GM18951 (cell line): ENCODE results near the gene SLC13A5.
A peak's percentile ranks its signal among the peaks of the same experiment; 100 is the strongest.
"Not testable (repeated sequence)": the region's sequence is repeated elsewhere in the genome, so short reads cannot be mapped to it uniquely, and the experiment has no call there.

Experiments
- POLR2A ChIP-seq: IDR thresholded peaks from 4 replicates; pipeline ENCODE4 v1.6.1; 2011; ENCODE audit warnings: mild to moderate bottlenecking; ENCODE audit not compliant: insufficient read length, insufficient read depth; ENCODE audit errors: extremely low read depth
- in situ Hi-C: fragments of 300-500 bp; cut with MboI; formaldehyde crosslinking; loops from one replicate; pipeline ENCODE4 v1.12.0; 2022; ENCODE audit warnings: low sequenced_read_pairs, mixed read lengths, inconsistent platforms; ENCODE audit not compliant: unreplicated experiment

SLC13A5 gene

GRCh38 chr17:6713130-6713917 is at the start of gene SLC13A5:
Gene SLC13A5 (minus strand): TSS chr17:6713369. CDS start chr17:6713333, 36 bp downstream.
- TF ChIP-seq POLR2A = no peak
- in situ Hi-C loops = no loop called here

GRCh38 chr17:6761779-6762178 is 48.6 kb upstream of the SLC13A5 start:
- in situ Hi-C loops = no loop called here
- TF ChIP-seq POLR2A = no peak

- TF ChIP-seq POLR2A = no peak
- in situ Hi-C loops = no loop called here
These were observed 44.6 kb upstream of the SLC13A5 start for GRCh38 chr17:6757747-6758146.

GRCh38 chr17:6756425-6757031 is 43.4 kb upstream of the SLC13A5 start:
- in situ Hi-C loops = no loop called here
- TF ChIP-seq POLR2A = peak; percentile 13

GRCh38 chr17:6755731-6756184 is 42.6 kb upstream of the SLC13A5 start, which contains the start of gene XAF1:
Gene XAF1 (plus strand): TSS chr17:6756046. CDS start chr17:6756079, 33 bp downstream.
- TF ChIP-seq POLR2A = peak; percentile 69
- in situ Hi-C loops = no loop called here

- no peak for TF ChIP-seq POLR2A
- in situ Hi-C loops = no loop called here
These were observed 42.1 kb upstream of the SLC13A5 start for GRCh38 chr17:6755281-6755680.

GRCh38 chr17:6753546-6753945 is 40.4 kb upstream of the SLC13A5 start:
- no peak for TF ChIP-seq POLR2A
- in situ Hi-C loops = no loop called here

GRCh38 chr17:6753006-6753445 is 39.9 kb upstream of the SLC13A5 start:
- no peak for TF ChIP-seq POLR2A
- in situ Hi-C loops = no loop called here

- TF ChIP-seq POLR2A = no peak
- in situ Hi-C loops = no loop called here
These were observed 39.1 kb upstream of the SLC13A5 start for GRCh38 chr17:6752068-6752909.

- TF ChIP-seq POLR2A = no peak
- in situ Hi-C loops = no loop called here
These were observed 36.4 kb upstream of the SLC13A5 start for GRCh38 chr17:6749519-6749918.

GRCh38 chr17:6748617-6749016 is 35.4 kb upstream of the SLC13A5 start:
- in situ Hi-C loops = no loop called here
- TF ChIP-seq POLR2A = no peak

GRCh38 chr17:6746665-6747064 is 33.5 kb upstream of the SLC13A5 start:
- in situ Hi-C loops = not testable (repeated sequence)

- in situ Hi-C loops = no loop called here
- no peak for TF ChIP-seq POLR2A
These were observed 16.4 kb upstream of the SLC13A5 start for GRCh38 chr17:6729531-6729930.
